ENCODE results near the gene B4GALNT2.
A peak's percentile ranks its signal among the peaks of the same experiment; 100 is the strongest.

B4GALNT2 gene

DNA sequence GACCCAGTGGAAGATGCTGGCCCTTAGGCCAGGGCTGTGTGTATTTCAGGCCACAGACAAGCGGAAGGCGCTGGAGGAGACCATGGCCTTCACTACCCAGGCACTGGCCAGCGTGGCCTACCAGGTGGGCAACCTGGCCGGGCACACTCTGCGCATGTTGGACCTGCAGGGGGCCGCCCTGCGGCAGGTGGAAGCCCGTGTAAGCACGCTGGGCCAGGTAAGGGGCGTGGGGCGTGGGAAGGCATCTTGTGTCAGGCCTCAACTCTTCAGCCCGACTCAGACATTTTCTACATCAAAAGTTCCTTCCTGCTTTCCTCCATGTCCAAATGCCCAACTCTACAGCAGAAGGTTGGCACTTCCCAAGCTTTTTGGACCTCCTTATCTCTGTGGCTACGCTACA, 83.9 kb downstream of the B4GALNT2 start:
- DNase-seq = no peak

DNA sequence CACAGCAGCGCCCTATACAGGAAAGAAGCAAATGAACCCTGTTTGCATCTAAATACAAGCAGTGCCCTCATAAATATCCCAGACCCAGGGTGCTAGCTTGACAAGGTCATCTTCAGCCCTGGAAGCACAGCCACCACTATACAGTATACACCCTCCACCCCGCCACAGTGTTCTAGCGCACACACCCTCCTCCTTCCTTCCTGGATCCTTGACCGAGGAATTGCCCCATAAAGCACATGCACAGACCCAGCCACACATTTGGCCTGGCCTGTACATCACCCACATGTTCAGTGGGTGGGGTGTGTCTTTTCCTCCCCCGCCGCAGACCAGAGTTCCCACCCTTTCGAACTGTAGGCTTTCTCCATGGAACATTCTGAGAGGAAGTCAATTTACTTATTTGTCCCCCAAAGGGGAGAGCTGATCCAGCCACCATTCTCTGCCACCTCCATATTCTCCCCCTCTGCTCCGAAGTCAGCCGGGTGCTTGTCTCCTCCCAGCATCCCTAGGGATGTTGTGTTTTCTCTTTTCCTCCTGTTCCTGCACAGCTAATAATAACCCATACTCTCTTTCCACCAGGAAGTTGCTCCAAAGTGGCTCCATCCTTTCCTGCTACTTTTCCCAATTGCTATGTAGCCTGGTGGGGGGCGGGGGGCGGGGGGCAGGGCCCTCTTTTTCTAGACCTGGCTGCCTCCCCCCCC, 84.5 kb downstream of the B4GALNT2 start:
- DNase-seq = no peak

DNA sequence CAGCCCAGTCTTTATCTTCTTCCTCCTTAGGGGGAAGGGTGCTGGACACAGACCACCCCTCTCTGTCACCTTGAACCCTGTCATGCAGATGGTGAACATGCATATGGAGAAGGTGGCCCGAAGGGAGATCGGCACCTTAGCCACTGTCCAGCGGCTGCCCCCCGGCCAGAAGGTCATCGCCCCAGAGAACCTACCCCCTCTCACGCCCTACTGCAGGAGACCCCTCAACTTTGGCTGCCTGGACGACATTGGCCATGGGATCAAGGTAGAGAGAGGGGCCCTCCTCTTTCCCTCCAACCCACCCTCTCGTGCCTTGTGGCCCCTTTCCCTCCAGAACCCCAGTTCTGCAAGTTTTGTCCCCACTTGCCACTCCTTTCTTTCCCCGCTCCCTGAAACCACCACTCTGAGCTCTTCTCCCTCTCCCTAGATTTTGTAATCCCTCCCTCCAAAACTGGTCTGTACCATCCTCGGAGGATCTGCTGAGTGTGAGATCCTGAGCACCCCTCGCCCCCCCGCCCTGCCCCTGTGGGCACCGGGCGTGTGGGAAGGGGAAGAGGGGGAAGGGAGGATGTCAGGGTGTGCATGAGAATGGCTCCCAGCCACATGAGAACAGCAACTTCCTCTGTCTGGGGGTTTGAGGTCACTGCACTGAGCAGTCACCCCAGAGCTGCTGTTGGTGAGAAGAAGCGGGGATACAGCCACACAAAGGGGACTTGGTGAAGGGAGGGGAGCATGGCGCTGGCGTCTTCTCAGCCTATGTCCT, 85.3 kb downstream of the B4GALNT2 start:
- no peak for DNase-seq

DNA sequence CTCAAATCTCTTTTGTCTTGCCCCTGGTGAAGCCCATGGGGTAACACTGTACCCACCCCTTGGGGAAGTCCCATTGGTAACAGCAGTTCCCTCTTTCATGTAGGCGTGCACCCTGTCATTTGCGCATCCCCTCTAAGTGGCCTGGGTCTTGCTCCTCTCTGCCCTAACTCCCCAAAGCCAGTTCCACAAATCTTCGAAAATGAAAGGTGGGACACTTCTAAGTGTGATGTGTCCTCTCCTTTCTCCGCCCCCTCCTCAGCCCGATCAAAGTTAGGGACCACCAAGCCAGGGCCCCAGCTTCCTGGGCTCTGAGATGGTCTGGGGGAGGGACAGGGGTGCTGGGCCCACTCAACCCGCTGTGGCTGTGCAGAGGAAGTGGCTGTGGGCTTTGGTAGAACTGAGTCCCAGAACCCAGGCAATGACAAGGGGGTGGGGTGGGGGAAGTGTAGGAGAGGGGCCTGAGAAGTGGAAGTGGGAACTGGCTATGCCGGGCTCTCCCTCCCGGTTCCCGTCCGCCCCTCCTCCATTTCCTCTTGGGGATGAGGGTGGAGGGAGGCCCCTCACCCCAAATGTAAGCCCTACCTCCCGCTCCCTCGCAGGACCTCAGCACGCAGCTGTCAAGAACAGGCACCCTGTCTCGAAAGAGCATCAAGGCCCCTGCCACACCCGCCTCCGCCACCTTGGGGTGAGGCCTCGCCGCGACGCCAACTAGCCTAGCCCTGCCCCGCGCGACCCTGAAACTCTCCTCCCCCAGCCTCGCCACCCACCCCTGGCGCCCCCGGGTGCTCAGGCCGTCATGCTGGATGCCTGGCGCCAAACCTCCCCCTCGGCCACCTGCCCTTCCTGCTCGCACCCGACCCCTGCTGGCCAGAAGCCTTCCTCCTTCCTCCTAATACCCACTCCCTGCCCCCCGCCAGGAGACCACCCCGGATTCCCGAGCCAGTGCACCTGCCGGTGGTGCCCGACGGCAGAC, 86.7 kb downstream of the B4GALNT2 start:
- DNase-seq = no peak

DNA sequence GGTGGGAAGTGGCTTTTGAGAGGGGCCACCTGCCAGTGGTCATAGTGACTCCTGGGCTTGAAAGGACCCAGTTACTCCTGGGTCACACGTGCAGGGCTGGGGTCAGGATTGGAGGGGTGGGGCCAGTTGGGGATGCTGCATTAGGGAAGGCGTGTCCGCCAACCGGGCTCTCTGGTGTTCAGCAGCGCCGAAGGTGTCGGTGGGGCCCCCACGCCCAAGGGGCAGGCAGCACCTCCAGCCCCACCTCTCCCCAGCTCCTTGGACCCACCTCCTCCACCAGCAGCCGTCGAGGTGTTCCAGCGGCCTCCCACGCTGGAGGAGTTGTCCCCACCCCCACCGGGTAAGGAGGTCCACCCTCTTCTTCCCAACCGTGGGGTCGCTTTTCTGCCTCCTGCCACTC, 87.4 kb downstream of the B4GALNT2 start:
- no peak for DNase-seq

DNA sequence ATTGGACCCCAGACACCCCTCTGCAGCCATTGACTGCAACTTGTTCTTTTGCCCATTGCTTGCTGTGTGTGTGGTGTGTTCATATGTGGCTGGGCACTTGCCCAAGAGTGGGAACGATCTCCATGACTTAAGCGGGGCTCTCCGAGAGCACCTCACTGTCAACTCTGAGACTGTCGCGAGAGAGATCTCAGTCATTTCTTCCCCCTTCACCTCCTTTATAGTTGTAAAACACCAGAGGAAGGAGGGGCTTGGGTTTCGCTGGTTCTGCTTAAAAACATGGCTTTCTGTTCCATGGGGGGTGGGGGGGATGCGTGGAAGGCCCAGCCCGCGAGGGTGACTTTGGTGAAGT, 90.6 kb downstream of the B4GALNT2 start:
- no peak for DNase-seq

DNA sequence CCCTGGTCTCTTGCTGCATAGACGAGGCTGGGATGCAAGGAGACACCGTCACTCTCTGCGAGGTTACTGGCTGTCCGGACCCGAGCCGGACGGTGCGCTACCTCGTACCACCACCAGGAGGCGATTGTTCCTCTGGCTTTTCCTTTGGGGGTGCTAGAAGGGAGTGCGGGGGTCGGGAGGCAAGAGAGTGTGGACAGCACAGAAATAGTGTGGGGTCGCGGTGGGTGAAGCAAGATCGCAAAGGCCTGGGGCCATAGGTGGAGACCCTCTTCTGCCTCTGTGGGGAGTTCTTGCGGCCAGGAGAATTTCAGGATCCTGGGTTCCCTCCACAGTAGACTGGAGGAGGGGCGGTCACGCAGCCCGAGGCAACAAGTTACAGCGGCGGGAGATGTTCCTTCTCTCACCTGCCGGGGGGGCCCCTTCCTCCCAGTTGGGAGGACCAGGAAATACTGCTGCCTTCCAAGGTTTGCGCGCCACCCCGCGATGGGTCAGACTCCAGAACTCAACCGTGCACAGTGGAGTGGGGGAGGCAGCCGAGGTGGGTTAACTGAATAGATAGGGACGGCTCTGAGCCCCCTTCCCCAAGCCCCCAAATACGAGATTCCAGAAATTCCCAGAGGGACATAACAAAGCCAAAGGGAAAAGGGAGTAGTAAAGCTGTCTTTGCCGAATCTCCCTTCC, 91.1 kb downstream of the B4GALNT2 start:
- peak; percentile 90 for DNase-seq

DNA sequence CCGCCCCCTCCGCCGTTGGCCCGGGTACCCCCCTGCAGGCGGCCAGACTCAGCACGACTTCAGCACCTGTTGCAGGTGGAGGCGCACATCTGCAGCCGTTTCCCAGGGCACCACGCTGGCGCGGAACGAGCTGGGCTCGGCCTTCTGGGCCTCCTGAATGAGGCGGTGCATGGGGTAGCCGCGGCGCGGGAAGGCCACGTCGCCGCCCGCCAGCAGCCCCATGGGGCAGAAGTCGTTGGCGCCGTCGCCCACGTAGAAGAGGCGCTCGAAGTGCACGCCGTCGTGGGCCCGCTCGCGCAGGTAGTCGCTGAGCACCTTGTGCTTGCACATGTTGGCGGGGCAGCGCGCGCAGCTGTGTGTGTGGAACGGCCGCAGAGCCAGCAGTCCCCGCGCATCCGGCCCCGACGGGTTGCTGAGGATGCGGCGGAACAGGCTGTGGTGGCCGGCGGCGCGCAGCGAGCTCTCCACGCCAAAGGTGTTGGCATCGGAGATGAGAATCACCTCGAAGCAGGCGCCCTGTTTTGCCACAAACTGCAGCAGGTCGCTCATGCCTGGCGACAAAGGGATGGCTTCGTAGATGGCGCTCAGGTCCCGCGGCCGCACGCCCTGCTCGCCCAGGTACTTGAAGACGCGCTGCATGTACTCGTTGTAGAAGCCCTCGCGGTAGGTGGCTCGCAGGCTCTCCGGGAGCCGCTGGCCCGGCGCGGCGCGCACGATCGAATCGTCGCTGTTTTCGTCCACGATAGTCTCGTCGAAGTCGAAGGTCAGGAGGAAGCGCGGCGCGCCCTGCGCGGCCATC, 91.8 kb downstream of the B4GALNT2 start:
- DNase-seq = no peak

DNA sequence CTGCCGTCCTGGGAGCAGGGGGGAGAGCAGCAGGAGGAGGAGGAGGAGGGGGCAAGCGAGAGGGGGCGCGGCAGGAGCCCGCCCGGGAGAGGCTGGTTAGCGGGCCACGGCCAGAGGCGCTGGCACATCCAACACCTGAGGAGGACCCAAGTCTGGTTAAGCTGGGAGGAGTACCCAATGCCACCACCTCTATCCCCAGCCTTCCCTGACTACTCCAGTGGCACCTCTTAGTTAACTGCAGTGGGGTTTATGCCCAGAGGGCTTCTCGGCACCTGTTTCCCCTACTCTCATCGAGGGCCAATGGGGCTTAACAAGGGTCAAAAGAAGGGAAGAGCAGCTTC, 92.4 kb downstream of the B4GALNT2 start:
- DNase-seq = no peak

DNA sequence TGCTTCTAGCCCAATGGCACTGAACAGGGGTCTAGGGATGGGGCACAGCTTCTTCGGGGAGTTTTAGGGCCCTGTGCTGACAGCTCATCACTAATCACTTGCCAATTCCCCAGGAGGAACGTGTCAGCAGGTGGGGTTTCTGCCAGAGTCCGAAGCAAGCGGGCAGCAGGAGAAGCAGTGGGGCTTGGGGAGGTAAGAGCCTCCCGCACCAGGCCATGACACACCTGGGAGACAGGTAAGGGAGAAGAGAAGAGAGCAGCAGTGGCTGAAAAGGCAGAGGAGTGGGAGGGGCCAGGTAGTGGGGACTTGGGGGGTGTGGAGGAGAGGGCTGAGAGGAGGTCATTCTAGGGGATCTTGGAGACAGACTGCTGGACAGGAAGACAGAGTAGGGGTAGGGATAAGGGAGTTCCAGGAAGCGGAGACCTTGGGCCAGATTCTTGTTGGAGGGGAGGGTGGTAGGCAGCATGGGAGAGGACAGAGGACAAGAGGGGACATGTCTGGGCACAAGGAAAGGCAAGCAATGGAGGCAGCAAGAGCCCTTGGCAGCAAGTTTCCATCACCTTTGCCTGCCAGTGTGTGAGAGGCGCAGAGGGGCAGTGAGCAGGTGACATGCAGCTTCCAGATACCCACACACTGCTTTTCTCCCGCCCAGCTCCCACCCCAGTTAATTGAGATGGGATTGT, 93.1 kb downstream of the B4GALNT2 start:
- no peak for DNase-seq

Measured in 8988T (cell line).